NCI-H524 treated with DMSO at 0.1 percent for 48 hours (cell line): Measurements from ENCODE around the gene RYR2.
A peak's percentile ranks its signal among the peaks of the same experiment; 100 is the strongest.

Source experiments
- DNase-seq: peaks from one replicate; lab custom pipeline; 2025; lab: John Stamatoyannopoulos, UW

Gene RYR2

DNA sequence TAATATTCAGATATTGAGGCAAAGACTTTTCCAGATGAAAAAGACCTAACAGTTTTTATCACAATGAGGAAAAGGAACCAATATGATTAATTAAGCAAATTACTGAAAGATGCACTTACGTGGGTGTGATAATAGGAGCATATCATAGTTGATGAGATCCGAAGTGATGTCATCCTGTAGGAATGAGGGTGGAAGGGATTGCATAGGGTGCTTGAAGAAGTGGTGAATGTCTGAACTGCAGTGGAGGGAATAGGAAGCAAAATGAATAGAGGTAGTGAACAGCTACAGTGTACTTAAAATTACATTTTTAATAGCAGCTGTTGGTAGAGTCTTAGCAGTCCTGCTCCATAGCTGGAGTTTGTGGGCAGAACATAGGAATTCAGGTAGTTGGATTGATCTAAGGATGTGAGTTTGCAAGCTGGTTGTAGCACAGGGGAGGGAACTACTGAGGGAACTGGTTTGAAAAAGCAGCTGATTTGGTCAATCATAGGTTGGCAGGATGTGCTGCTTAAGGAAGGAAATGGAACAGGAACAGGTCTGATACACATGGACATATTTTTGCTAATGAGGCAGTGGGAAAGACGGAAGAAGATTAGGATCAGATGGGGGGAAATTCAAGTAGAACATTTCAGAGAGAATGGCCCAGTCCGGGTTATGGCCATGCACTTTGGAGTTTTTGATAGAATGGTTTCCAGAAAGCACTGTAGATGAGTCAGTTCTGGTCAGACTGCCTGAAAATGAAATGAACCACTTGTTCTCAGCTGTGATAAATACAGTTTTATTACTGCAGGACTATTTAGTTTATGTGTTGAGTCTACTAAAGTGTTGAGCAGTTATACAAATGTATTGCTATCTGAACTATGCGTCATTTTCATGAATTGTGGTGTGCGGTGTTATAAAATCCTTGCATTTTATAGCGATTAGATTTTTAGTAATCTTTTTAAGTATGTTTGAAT, 155.8 kb downstream of the RYR2 start:
- DNase-seq: no peak

- no peak for DNase-seq
Measured at GRCh38 chr1:237199026-237199425, 157.0 kb downstream of the RYR2 start.

DNA sequence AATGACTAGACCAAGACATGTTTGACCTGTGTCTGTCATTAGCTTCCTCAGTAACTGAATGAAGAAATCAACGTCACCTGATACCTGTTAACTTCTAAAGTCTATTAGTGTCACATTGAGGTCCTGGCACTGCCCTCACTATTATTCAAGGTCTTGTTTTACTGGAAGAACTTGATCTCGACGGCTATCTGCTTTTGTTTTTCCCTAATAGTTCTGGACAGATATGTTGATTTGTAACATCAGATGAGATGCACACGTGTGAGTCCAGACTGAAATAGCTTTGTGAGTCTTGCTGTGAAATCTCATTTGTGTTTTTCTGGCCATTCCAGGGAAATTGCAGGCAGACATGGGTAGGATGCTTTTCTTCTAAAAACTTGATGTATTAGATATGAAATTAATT, 159.2 kb downstream of the RYR2 start:
- DNase-seq: no peak

DNA sequence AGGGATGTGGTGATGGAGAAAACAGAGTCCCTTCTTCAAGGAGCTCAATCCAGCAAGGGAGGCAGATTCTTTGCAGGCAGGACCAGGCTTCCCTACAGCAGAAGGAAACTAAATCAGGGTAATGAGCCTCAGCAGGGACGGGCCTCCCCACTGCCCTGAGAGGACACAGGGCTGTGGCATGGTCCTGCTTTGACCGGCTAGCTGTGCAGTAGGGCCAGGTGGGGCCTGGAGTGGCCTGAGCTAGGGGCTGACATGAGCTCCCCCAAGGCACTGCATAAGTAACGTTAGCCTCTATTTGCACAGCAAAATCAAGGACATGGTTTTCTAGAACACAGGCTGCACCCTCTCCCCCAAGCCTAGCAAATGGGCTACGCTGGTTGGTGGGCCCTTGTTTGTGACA, 162.9 kb downstream of the RYR2 start:
- no peak for DNase-seq

GRCh38 chr1:237205400-237206064, 163.5 kb downstream of the RYR2 start:
- DNase-seq: no peak

DNA sequence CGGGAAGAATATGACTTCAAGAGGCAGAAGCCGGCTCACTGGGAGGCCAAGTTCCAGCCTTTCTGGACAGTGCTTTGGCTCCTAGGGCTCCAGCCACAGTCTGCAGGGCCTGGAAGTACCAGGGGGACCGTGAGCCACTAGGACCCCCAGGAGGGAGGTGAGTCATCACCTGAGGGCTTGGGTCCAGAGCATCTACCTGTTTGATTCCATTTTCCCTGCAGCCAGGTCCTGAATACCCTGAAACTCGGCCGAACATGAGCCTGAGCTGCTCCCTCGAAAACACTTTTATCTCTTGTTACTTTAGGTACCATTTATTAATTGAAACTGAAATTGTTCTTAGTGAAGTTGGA, 164.1 kb downstream of the RYR2 start:
- DNase-seq: no peak

- DNase-seq: no peak
Measured at GRCh38 chr1:237211031-237211430, 169.0 kb downstream of the RYR2 start.

DNA sequence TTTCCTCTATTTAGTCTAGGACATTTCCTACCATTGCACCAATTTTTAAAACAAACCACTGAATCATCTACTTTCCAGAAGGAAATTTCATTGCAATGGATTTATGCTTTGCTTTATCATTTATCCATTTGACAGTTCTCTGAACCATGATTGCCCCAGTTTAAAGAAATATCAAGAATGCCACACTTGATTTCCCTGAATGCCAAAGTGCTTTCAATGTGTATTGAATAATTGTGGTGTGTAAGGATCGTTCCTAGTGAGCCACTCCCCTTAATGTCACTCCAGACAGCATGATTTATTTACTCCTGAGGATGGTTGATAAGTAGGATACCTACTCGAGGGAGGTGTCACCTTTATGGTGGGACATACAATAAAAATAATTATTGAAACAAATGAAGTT, 169.6 kb downstream of the RYR2 start:
- no peak for DNase-seq

- DNase-seq: peak; percentile 38
Measured at GRCh38 chr1:237219751-237220642, 178.0 kb downstream of the RYR2 start.

DNA sequence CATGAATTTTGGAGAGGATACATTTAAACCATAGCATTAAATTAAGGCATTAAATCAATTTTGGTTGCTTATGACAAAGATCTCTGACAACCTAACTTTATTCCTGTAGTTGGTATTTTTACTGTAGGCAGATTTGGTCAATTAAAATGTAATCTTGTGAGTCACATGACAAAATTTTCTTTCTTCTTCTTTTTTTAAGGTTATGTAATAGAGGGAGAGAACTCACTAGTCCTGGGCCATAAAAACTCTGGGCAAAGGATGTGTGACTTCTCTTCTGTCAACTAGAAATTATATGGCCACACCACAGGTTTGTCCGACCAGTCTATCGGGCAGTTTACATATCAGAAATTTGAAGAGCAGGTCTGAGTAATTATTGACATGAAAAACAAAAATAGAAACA, 181.4 kb downstream of the RYR2 start:
- DNase-seq: no peak

GRCh38 chr1:237226177-237226944, 184.4 kb downstream of the RYR2 start:
- DNase-seq: no peak

GRCh38 chr1:237227476-237227875, 185.5 kb downstream of the RYR2 start:
- no peak for DNase-seq

GRCh38 chr1:237228421-237228820, 186.4 kb downstream of the RYR2 start:
- DNase-seq: no peak

DNA sequence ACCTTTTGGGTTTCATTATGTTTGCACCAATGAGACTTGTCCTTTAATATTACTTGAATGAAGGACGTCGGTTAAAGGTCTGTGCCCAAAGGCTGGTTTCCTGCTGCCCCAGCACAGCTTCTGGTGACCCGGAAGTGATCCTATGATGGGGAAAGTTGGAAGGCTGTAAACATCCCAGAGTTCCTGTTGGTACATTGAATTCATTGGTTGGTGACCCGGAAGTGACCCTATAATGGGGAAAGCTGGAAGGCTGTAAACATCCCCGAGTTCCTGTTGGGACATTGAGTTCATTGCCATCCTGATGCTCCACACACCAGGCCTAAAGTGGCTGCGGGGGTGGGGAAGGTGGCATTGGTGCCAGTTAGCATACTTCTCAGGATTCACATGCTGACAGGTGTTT, 187.3 kb downstream of the RYR2 start:
- no peak for DNase-seq

DNA sequence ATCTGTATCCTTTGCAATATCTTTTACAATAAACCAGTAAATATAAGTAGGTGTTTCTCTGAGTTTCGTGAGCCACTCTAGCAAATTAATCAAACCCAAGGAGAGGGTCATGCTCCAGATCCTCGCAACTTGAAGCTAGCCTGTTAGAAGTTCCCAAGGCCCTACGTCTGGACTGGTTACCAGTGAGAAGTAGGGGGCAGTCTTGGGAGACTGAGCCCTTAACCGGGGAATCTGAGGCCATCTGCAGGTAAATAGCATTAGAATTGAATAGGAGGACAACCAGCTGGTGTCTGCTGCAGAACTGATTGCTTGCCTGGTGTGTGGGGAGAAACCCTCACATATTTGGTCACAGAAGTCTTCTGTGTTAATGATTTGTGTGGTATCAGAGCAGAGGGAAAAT, 190.5 kb downstream of the RYR2 start:
- DNase-seq: no peak

DNA sequence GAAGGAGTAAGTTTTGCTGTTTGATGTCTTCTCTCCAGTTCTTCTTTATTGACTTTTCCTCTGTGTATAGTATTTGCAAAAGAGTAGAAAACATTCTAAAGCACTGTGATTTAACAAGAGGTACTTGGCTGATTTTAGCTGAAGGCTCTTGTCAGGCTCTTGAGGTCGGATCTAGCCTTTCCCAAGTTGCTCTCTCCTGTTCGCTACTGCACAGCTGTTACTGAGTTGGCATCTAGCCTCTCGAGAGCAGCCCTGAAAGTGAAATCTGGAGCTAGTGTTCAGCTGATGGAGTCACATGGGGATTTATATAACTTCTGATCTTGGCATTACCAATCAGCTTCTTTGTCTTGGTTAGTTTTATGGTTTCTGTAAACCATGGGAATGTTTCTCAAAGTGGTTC, 193.1 kb downstream of the RYR2 start:
- peak; percentile 78 for DNase-seq

- no peak for DNase-seq
Measured at GRCh38 chr1:237237721-237238120, 195.7 kb downstream of the RYR2 start.

DNA sequence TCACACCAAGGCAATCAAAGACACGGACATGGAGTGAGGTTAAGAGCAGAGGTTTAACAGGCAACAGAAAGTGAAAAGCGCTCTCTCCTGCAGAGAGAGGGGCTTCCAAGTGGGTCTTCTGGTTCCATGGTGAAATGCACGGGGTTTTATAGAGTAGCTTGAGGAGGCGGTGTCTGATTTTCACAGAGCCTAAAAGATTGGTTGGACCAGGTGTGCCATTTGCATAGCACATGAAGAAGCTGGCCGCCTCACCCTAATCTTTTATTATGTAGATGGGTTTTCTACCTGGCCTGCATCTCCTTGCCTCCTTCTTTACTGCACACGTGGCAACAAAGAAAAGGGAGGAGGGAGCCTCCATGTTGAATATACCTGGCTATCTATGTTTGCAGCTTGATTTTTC, 197.3 kb downstream of the RYR2 start:
- DNase-seq: no peak

DNA sequence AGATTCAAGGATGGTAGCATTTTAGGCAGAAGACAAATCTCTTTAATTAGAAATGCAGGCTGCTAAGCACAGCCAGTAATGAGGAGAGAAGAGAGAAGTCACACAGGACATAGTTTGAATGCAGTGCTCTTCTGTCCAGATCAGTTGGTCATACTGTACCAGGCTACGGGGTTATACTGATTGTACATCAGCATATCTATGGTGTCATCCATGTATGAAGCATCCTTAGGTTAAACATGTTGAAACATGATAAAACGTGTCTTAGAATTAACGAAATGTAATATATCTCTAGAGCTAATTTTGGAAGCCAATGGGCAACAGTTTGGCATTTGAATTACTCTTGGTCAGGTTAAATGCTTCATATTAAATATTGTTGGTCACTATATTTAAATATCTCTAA, 199.1 kb downstream of the RYR2 start:
- DNase-seq: no peak

- no peak for DNase-seq
Measured at GRCh38 chr1:237244778-237245177, 202.8 kb downstream of the RYR2 start.

GRCh38 chr1:237247442-237247841, 205.5 kb downstream of the RYR2 start:
- DNase-seq: no peak

- no peak for DNase-seq
Measured at GRCh38 chr1:237249120-237249519, 207.1 kb downstream of the RYR2 start.
